Hepatocyte (in vitro differentiated cells): ENCODE results near the gene FADS6.

Experiments
- CTCF ChIP-seq: fragments of 200-600 bp; sonication (generic); IDR thresholded peaks from 2 replicates; pipeline ENCODE4 v1.5.1; 2016; ENCODE audit warnings: antibody characterized with exemption, mild to moderate bottlenecking; ENCODE audit not compliant: poor library complexity
- EZH2 ChIP-seq: fragments of 200-600 bp; sonication (generic); IDR thresholded peaks from 2 replicates; pipeline ENCODE4 v1.6.1; 2016; ENCODE audit warnings: antibody characterized with exemption, mild to moderate bottlenecking, borderline replicate concordance

- no peak for TF ChIP-seq CTCF
- peak; percentile 63 for TF ChIP-seq EZH2
Measured at GRCh38 chr17:74852237-74853047, 41.0 kb downstream of the FADS6 start.
